HFF-Myc (cell line): ENCODE data around the gene MAPK9.
"Not testable (repeated sequence)": the region's sequence is repeated elsewhere in the genome, so short reads cannot be mapped to it uniquely, and the experiment has no call there.

Experiments used
- DNase-seq: peaks from one replicate; pipeline ENCODE4 v3.0.0-alpha.2; 2011; ENCODE audit warnings: low read depth; ENCODE audit errors: extremely low read depth
- H3K4me3 ChIP-seq: replicated peaks from 2 replicates; pipeline ENCODE4 v1.5.1; 2011; ENCODE audit warnings: low read depth, mild to moderate bottlenecking, control low read depth, low read length
- TF ChIP-seq, protein P1 (sequence below): IDR thresholded peaks from 2 replicates; pipeline ENCODE4 v1.5.1; 2012; ENCODE audit warnings: mild to moderate bottlenecking, low read depth, low read length, control low read depth; ENCODE audit errors: missing control alignments

Gene MAPK9

GRCh38 chr5:180303226-180304015 is 11.5 kb upstream of the MAPK9 start:
- DNase-seq, result no peak
- TF ChIP-seq, protein P1, sequence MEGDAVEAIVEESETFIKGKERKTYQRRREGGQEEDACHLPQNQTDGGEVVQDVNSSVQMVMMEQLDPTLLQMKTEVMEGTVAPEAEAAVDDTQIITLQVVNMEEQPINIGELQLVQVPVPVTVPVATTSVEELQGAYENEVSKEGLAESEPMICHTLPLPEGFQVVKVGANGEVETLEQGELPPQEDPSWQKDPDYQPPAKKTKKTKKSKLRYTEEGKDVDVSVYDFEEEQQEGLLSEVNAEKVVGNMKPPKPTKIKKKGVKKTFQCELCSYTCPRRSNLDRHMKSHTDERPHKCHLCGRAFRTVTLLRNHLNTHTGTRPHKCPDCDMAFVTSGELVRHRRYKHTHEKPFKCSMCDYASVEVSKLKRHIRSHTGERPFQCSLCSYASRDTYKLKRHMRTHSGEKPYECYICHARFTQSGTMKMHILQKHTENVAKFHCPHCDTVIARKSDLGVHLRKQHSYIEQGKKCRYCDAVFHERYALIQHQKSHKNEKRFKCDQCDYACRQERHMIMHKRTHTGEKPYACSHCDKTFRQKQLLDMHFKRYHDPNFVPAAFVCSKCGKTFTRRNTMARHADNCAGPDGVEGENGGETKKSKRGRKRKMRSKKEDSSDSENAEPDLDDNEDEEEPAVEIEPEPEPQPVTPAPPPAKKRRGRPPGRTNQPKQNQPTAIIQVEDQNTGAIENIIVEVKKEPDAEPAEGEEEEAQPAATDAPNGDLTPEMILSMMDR, result no peak
- H3K4me3 ChIP-seq, result no peak overlapping the region

DNA sequence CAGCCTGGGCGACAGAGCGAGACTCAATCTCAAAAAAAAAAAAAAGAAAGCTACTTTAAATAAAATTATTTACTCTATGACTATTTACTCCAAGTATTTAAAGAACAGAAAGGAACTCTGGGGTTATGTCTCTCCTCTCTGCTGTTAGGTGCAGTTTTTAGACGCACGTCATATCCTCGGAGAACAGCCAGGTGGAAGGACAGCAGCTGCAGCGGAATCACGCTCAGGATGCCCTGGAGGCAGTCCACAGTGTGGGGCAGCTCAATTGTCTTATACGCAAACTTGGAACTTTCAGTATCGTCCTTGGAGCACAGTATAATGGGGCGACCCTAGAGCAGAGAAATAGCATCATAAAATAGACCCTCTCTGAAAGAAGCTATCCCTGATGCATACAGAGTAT is 10.4 kb upstream of the MAPK9 start:
- TF ChIP-seq, protein P1, result no peak
- no peak for DNase-seq
- no peak overlapping the region for H3K4me3 ChIP-seq

GRCh38 chr5:180301253-180301652 is 9.4 kb upstream of the MAPK9 start:
- TF ChIP-seq, protein P1, result no peak
- DNase-seq, result no peak
- no peak overlapping the region for H3K4me3 ChIP-seq

- no peak overlapping the region for H3K4me3 ChIP-seq
- TF ChIP-seq, protein P1, result no peak
- DNase-seq, result no peak
Observed at GRCh38 chr5:180299526-180299925, 7.6 kb upstream of the MAPK9 start.

GRCh38 chr5:180299014-180299413 is 7.1 kb upstream of the MAPK9 start:
- DNase-seq, result not testable (repeated sequence)

GRCh38 chr5:180297587-180298282 is 5.9 kb upstream of the MAPK9 start:
- no peak for DNase-seq
- TF ChIP-seq, protein P1, result no peak
- H3K4me3 ChIP-seq, result no peak overlapping the region

More at GRCh38 chr5:180299014-180299413, 7.1 kb upstream of the MAPK9 start:
- H3K4me3 ChIP-seq, result not testable (repeated sequence)

GRCh38 chr5:180296771-180297170 is 4.9 kb upstream of the MAPK9 start:
- no peak for DNase-seq
- TF ChIP-seq, protein P1, result peak; percentile 7
- no peak overlapping the region for H3K4me3 ChIP-seq
